ENCODE data around the gene SP3.

GRCh38 chr2:173963817-173964564, 1.2 kb downstream of the SP3 start:
- TF ChIP-seq, protein P1, sequence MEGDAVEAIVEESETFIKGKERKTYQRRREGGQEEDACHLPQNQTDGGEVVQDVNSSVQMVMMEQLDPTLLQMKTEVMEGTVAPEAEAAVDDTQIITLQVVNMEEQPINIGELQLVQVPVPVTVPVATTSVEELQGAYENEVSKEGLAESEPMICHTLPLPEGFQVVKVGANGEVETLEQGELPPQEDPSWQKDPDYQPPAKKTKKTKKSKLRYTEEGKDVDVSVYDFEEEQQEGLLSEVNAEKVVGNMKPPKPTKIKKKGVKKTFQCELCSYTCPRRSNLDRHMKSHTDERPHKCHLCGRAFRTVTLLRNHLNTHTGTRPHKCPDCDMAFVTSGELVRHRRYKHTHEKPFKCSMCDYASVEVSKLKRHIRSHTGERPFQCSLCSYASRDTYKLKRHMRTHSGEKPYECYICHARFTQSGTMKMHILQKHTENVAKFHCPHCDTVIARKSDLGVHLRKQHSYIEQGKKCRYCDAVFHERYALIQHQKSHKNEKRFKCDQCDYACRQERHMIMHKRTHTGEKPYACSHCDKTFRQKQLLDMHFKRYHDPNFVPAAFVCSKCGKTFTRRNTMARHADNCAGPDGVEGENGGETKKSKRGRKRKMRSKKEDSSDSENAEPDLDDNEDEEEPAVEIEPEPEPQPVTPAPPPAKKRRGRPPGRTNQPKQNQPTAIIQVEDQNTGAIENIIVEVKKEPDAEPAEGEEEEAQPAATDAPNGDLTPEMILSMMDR (IDR thresholded peaks at IDR 0.05 in 8 of 11, conservative IDR thresholded peaks at IDR 0.05 in 3 of 11): peak in 2 of 11 experiments; percentile 16 to 32
- TF ChIP-seq POLR2A (IDR thresholded peaks at IDR 0.05): peak in 2 of 3 donors; percentile 63 to 72
